Testis (tissue), 2 donors: ENCODE data around the gene PCDHA6.

ENCODE experiments used
- POLR2A ChIP-seq: fragments of 450-650 bp; IDR thresholded peaks from one replicate; pipeline ENCODE4 v1.6.1; 2017; ENCODE audit warnings: antibody characterized with exemption, mild to moderate bottlenecking, moderate library complexity
- TF ChIP-seq, protein P1 (sequence below), 3 experiments: fragments of 450-650 bp in 2 of 3; fragments of 200-600 bp in 1 of 3; sonication (generic) in 1 of 3; IDR thresholded peaks; one replicate each; pipeline ENCODE4 v1.5.1; 2016 to 2019; ENCODE audit warnings: antibody characterized with exemption in 3 of 3, mild to moderate bottlenecking in 2 of 3, moderate library complexity in 1 of 3

DNA sequence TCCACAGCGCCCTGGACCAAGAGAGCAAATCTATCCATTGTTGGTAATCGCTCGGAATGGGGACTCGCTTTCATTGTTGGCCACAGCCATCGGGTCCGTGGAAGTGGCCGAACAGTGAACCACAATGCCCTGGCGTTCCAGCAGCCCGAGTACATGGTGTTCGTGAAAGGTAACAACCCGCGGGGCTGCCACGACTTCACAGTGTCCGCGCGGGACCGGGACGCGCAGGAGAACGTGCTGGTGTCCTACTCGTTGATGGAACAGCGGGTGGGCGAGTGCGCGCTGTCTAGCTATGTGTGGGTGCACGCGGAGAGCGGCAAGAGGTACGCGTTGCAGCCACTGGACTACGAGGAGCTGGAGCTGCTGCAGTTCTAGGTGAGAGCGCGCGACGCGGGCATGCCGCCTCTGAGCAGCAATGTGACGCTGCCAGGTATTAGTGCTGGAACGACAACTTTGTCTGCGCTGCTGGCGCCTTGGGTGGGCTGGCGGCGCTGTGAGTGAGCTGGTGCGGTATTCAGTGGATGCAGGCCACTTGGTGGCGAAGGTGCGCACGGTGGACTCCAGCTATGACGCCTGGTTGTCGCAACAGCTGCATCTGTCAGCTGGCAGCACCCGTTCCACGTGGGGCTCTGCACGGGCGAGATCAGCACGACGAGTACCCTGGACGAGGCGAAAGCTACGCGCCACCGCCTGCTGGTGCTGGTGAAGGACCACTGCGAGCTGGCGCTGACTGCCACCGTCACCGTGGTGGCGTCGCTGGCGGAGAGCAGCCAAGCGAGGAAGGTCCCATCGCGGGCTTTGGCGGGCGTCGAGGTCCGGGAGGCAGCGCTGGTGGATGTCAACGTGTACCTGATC is 34.9 kb downstream of the PCDHA6 start:
- TF ChIP-seq, protein P1, sequence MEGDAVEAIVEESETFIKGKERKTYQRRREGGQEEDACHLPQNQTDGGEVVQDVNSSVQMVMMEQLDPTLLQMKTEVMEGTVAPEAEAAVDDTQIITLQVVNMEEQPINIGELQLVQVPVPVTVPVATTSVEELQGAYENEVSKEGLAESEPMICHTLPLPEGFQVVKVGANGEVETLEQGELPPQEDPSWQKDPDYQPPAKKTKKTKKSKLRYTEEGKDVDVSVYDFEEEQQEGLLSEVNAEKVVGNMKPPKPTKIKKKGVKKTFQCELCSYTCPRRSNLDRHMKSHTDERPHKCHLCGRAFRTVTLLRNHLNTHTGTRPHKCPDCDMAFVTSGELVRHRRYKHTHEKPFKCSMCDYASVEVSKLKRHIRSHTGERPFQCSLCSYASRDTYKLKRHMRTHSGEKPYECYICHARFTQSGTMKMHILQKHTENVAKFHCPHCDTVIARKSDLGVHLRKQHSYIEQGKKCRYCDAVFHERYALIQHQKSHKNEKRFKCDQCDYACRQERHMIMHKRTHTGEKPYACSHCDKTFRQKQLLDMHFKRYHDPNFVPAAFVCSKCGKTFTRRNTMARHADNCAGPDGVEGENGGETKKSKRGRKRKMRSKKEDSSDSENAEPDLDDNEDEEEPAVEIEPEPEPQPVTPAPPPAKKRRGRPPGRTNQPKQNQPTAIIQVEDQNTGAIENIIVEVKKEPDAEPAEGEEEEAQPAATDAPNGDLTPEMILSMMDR (IDR thresholded peaks at IDR 0.05), result no peak
- TF ChIP-seq POLR2A, result no peak
